Bronchus fibroblast of lung (primary cell): ENCODE data around the gene MBD5. TPM values are rescaled to one million over a fixed set of nuclear protein-coding genes. Genes with fewer than 3 reads are reported as not detected.

Source experiments
- total RNA-seq: library from RNA; depleted of rRNA; stranded (reverse); fragments of >200 nt; gene quantifications from 2 replicates; pipeline ENCODE4 v1.2.3, GENCODE V29; 2015

MBD5 gene
- 7.0 and 7.9 TPM in 2 replicates for total RNA-seq

GRCh38 chr2:148021059-148021861 is at the start of gene MBD5:
MBD5 (plus strand) TSS chr2:148021091.

GRCh38 chr2:148020111-148021058 is 506 bp upstream of the MBD5 start, which contains the start of gene ORC4:
ORC4 (minus strand) TSS chr2:148020737; CDS start chr2:147975958, 44,779 bp downstream.

Other genes with a start within 250 kb of the MBD5 start
- 5.1 and 5.4 TPM in 2 replicates for gene ACVR2A, start 176.1 kb upstream of the MBD5 start, total RNA-seq
- gene ORC4, start 354 bp upstream of the MBD5 start, total RNA-seq, result 42.2 and 54.1 TPM in 2 replicates